ENCODE data around the gene CUX1. TPM values are rescaled to one million over a fixed set of nuclear protein-coding genes. Genes with fewer than 3 reads are reported as not detected.

Gene CUX1
- total and polyA plus RNA-seq, 10 of the 15 experiments (the other 5 are each of a cell fraction or from before 2014, with no cell fraction given) = 6.1 to 48.6 (median 25.9) TPM

- DNase-seq (ENCODE audit: low read depth, low spot score) (no peak), FAIRE-seq (no peak), ATAC-seq (no peak)
- Histone ChIP-seq H3K4me2 (ENCODE audit: control insufficient read depth, insufficient read depth) (no peak overlapping the region), H3K27ac (ENCODE audit: control insufficient read depth, insufficient read depth) (no peak overlapping the region), H4K20me1 (ENCODE audit: control insufficient read depth, insufficient read depth) (no peaks in the 10 kb centered on the region), H3K9ac (ENCODE audit: control insufficient read depth, insufficient read depth, low read length) (no peak overlapping the region), H3K27me3 (replicated peaks in 1 of 2; ENCODE audit: control insufficient read depth in 2 of 2, insufficient read depth in 2 of 2, low read length in 1 of 2) (no peaks in the 10 kb centered on the region), H3K36me3 (ENCODE audit: control insufficient read depth in 2 of 2, insufficient read depth in 2 of 2, low read length in 1 of 2) (peaks cover 2 to 12% of the 10 kb centered on the region in 2 experiments; a peak in 3 of 4 replicates), H2AFZ (ENCODE audit: control insufficient read depth, low read depth, low read length) (no peak overlapping the region), H3K4me3 (no peak overlapping the region), H3K79me2 (ENCODE audit: control insufficient read depth, insufficient read depth, low read length) (no peaks in the 10 kb centered on the region), H3K9me3 (replicated peaks; ENCODE audit: control insufficient read depth, insufficient read depth, low read length) (no peaks in the 10 kb centered on the region), H3K4me1 (ENCODE audit: control insufficient read depth, insufficient read depth, low read length) (no peaks in the 10 kb centered on the region)
- WGBS (ENCODE audit: insufficient coverage, insufficient replicate concordance, low lambda C conversion rate, missing lambda C conversion rate) = 93% methylated on average over 13 of the region's 13 CpGs
- intact Hi-C loops (cut with micrococcal nuclease; ENCODE audit: unreplicated experiment) (no loop called here), in situ Hi-C loops (cut with MboI) (loop anchor here (25.0 kb wide), 1 partner anchor 892 kb away; the partner anchor contains the start of gene COL26A1)
- TF ChIP-seq IRF4 (IDR thresholded peaks at IDR 0.05; ENCODE audit: low read depth, low read length) (no peak), TAF1 (IDR thresholded peaks at IDR 0.05; ENCODE audit: borderline replicate concordance, low read depth, low read length) (no peak), ZNF207 (IDR thresholded peaks at IDR 0.05; ENCODE audit: borderline replicate concordance) (no peak), EED (IDR thresholded peaks at IDR 0.05; ENCODE audit: low read depth) (no peak), SUZ12 (IDR thresholded peaks at IDR 0.05; ENCODE audit: unreplicated experiment) (no peak), USF2 (IDR thresholded peaks at IDR 0.05; ENCODE audit: borderline replicate concordance, low read depth, low read length) (no peak), SRF (IDR thresholded peaks at IDR 0.05; ENCODE audit: low read depth in 2 of 2, low read length in 2 of 2) (no peak), POLR2A (IDR thresholded peaks at IDR 0.05; ENCODE audit: low read depth, low read length) (no peak), CBFB (IDR thresholded peaks at IDR 0.05; ENCODE audit: low read depth) (no peak), PBX3 (IDR thresholded peaks at IDR 0.05; ENCODE audit: insufficient replicate concordance, low read depth, low read length) (no peak), EGR1 (IDR thresholded peaks at IDR 0.05; ENCODE audit: borderline replicate concordance in 1 of 2, low read depth in 2 of 2, low read length in 2 of 2) (no peak), PML (IDR thresholded peaks at IDR 0.05; ENCODE audit: low read length) (no peak), MEF2B (IDR thresholded peaks at IDR 0.05; ENCODE audit: partially characterized antibody, poor library complexity, severe bottlenecking) (no peak), BACH1 (IDR thresholded peaks at IDR 0.05; ENCODE audit: borderline replicate concordance) (no peak), TBL1XR1 (IDR thresholded peaks at IDR 0.05; ENCODE audit: low read depth, low read length) (no peak)
- ChIA-PET RAD21 (ENCODE audit: unreplicated experiment) (no interaction called here), SMC1A (ENCODE audit: uncharacterized antibody, unreplicated experiment) (interaction anchor here (1.1 kb wide), 1 partner anchor 14 kb away, joined by 3 read pairs; no protein-coding TSS in a partner anchor), POLR2A (interaction anchor here (0.6 kb wide), 1 partner anchor 21 kb away, joined by 7 read pairs; no protein-coding TSS in a partner anchor), CTCF (no interaction called here)
- BruUV-seq (replicated peaks) = no TSS peak
Measured at GRCh38 chr7:102253973-102254370, 436.5 kb downstream of the CUX1 start.
